HEK293 (cell line): ENCODE measurements around the gene FPGS.
A peak's percentile ranks its signal among the peaks of the same experiment; 100 is the strongest.

ENCODE experiments used
- CTCF ChIA-PET: fragments of 350-600 bp; formaldehyde crosslinking; extraction: SDS; loops from one replicate; lab custom pipeline; 2021; ENCODE audit warnings: antibody characterized with exemption; lab: Yijun Ruan, JAX
- POLR2A ChIA-PET: fragments of 300-600 bp; formaldehyde crosslinking; extraction: SDS; loops from one replicate; lab custom pipeline; 2020; ENCODE audit warnings: antibody characterized with exemption, inconsistent platforms; lab: Yijun Ruan, JAX
- H3K27ac ChIP-seq: fragments of 200-500 bp; sonication (Bioruptor generic); 2 replicates; pipeline ENCODE4 v1.5.1; 2014; ENCODE audit warnings: low read depth, low read length, control low read depth, inconsistent platforms; ENCODE audit errors: extremely low read depth
- H3K36me3 ChIP-seq, 2 experiments: fragments of 200-500 bp in 1 of 2; sonication (Bioruptor generic) in 1 of 2; 1 replicate in 1 of 2; 2 replicates in 1 of 2; pipeline ENCODE4 v1.5.1; 2014 to 2017; ENCODE audit warnings: inconsistent platforms in 2 of 2, low read length in 2 of 2; ENCODE audit not compliant: control insufficient read depth in 2 of 2, insufficient read depth in 1 of 2
- H3K4me1 ChIP-seq: fragments of 200-500 bp; sonication (Bioruptor generic); 2 replicates; pipeline ENCODE4 v1.5.1; 2014; ENCODE audit warnings: mild to moderate bottlenecking, low read length, inconsistent platforms; ENCODE audit not compliant: control insufficient read depth, insufficient read depth
- H3K4me3 ChIP-seq: 2 replicates; pipeline ENCODE4 v1.5.1; 2011; ENCODE audit warnings: low read depth, mild to moderate bottlenecking, control low read depth, low read length, moderate library complexity
- H3K9me3 ChIP-seq: fragments of 200-500 bp; sonication (Bioruptor generic); 2 replicates; pipeline ENCODE4 v1.5.1; 2014; ENCODE audit warnings: low read depth, low read length, inconsistent platforms; ENCODE audit not compliant: control insufficient read depth, insufficient read depth
- BCL11B ChIP-seq: fragments of 450-650 bp; formaldehyde crosslinking; IDR thresholded peaks from 2 replicates; pipeline ENCODE4 v1.5.1; 2016; ENCODE audit warnings: low read depth, missing biosample characterization, missing genetic modification characterization
- KLF1 ChIP-seq: fragments of 450-650 bp; formaldehyde crosslinking; IDR thresholded peaks from 2 replicates; pipeline ENCODE4 v1.5.1; 2016; ENCODE audit warnings: missing biosample characterization, missing genetic modification characterization
- KLF16 ChIP-seq: fragments of 450-650 bp; formaldehyde crosslinking; IDR thresholded peaks from 2 replicates; pipeline ENCODE4 v1.5.1; 2017; ENCODE audit warnings: missing biosample characterization, missing genetic modification characterization
- KLF8 ChIP-seq: fragments of 450-650 bp; formaldehyde crosslinking; IDR thresholded peaks from 2 replicates; pipeline ENCODE4 v1.5.1; 2016; ENCODE audit warnings: missing biosample characterization, missing genetic modification characterization
- OSR2 ChIP-seq: fragments of 450-650 bp; formaldehyde crosslinking; IDR thresholded peaks from 2 replicates; pipeline ENCODE4 v1.5.1; 2016; ENCODE audit warnings: missing biosample characterization, missing genetic modification characterization
- PRDM6 ChIP-seq: fragments of 450-650 bp; formaldehyde crosslinking; IDR thresholded peaks from 2 replicates; pipeline ENCODE4 v1.5.1; 2017; ENCODE audit warnings: missing biosample characterization, missing genetic modification characterization
- ZFHX2 ChIP-seq: fragments of 450-650 bp; formaldehyde crosslinking; conservative IDR thresholded peaks from 2 replicates; pipeline ENCODE4 v1.5.1; 2016; ENCODE audit warnings: missing biosample characterization, missing genetic modification characterization
- ZNF121 ChIP-seq: fragments of 450-650 bp; formaldehyde crosslinking; IDR thresholded peaks from 2 replicates; pipeline ENCODE4 v1.5.1; 2016; ENCODE audit warnings: missing biosample characterization, missing genetic modification characterization
- ZNF223 ChIP-seq: fragments of 450-650 bp; formaldehyde crosslinking; IDR thresholded peaks from 2 replicates; pipeline ENCODE4 v1.5.1; 2016; ENCODE audit warnings: missing biosample characterization, missing genetic modification characterization
- ZNF335 ChIP-seq: fragments of 450-650 bp; formaldehyde crosslinking; conservative IDR thresholded peaks from 2 replicates; pipeline ENCODE4 v1.5.1; 2016; ENCODE audit warnings: missing biosample characterization, missing genetic modification characterization
- ZNF341 ChIP-seq: fragments of 450-650 bp; formaldehyde crosslinking; IDR thresholded peaks from 2 replicates; pipeline ENCODE4; 2016; ENCODE audit warnings: low read depth, missing biosample characterization, missing genetic modification characterization
- ZNF391 ChIP-seq: fragments of 450-650 bp; formaldehyde crosslinking; IDR thresholded peaks from 2 replicates; pipeline ENCODE4 v1.5.1; 2016; ENCODE audit warnings: low read depth, missing biosample characterization, missing genetic modification characterization, borderline replicate concordance
- ZNF433 ChIP-seq: fragments of 450-650 bp; formaldehyde crosslinking; IDR thresholded peaks from 2 replicates; pipeline ENCODE4 v1.5.1; 2016; ENCODE audit warnings: missing biosample characterization, missing genetic modification characterization, low read depth
- ZNF555 ChIP-seq: fragments of 450-650 bp; formaldehyde crosslinking; conservative IDR thresholded peaks from 2 replicates; pipeline ENCODE4 v1.5.1; 2017; ENCODE audit warnings: missing biosample characterization, mild to moderate bottlenecking, missing genetic modification characterization, inconsistent platforms
- ZNF623 ChIP-seq: fragments of 450-650 bp; formaldehyde crosslinking; IDR thresholded peaks from 2 replicates; pipeline ENCODE4 v1.5.1; 2016; ENCODE audit warnings: missing biosample characterization, missing genetic modification characterization
- ZNF768 ChIP-seq: fragments of 450-650 bp; formaldehyde crosslinking; IDR thresholded peaks from 2 replicates; pipeline ENCODE4 v1.5.1; 2018; ENCODE audit warnings: missing biosample characterization, mild to moderate bottlenecking, missing genetic modification characterization
- TF ChIP-seq, protein P1 (sequence below): fragments of 450-650 bp; formaldehyde crosslinking; IDR thresholded peaks from 2 replicates; pipeline ENCODE4 v1.5.1; 2016; ENCODE audit warnings: missing biosample characterization, missing genetic modification characterization
- TF ChIP-seq, protein P2 (sequence below): fragments of 450-650 bp; IDR thresholded peaks from 2 replicates; pipeline ENCODE4 v1.5.1; 2018; ENCODE audit warnings: missing biosample characterization, missing genetic modification characterization
- TF ChIP-seq, protein P3 (sequence below): fragments of 450-650 bp; formaldehyde crosslinking; IDR thresholded peaks from 2 replicates; pipeline ENCODE4 v1.5.1; 2016; ENCODE audit warnings: missing biosample characterization, missing genetic modification characterization

The FPGS gene

DNA sequence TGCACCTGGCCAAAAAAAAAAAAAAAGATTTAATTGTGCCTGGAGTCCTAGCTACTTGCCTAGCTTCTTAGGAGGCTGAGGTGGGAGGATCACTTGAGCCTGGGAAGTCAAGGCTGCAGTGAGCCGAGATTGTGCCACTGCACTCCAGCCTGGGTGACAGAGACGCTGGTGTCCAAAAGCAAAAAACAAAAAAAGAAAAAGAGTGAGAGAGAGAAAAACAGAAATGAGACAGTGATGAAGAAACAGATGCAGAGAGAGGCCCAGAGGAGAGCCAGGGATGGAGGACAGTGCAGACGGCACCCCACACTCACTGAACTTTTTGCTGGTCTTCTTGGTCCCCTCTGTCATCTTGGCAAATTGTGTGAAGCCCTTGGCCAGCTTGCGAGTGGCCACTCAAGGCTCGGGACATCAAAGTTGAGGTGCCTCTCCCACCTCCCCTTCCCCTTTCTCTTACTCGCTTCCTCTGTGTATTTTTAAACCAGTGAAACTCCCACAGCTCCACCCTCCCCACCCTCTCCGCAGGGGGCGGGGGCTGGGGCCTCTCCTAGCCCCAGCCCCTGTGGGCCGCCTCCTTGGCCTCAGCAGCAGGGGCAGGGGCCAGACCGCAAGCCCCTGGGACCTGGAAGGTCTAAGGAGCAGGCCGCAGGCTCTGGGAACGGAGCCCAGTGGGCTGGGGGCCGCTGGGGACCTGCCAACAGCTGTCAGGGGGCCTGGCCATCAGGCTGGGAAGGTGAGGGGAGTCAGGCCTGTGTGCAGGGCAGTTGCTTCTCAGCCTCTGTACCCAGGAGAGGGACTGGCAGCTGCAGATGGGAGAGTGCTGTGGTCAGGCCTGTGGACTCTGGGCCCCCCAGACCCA lies 24.2 kb upstream of the FPGS start, which contains the start of gene SH2D3C:
Gene SH2D3C (minus strand): TSS at position 387 of the 856 bp plus-strand sequence. CDS start 39 bp downstream, at position 348.
- POLR2A ChIA-PET, result interaction anchor here (0.6 to 2.4 kb wide), 2 partner anchors 7 to 273 kb away, joined by 3 to 9 read pairs; no protein-coding TSS in a partner anchor
- CTCF ChIA-PET, result interaction anchor here (0.6 to 0.9 kb wide), 5 partner anchors 12 to 142 kb away, joined by 3 to 4 read pairs (median 3); no protein-coding TSS in a partner anchor
- no peak within 1 kb of the TSS for H3K27ac ChIP-seq
- no peak within 1 kb of the TSS for H3K4me3 ChIP-seq
- H3K9me3 ChIP-seq, result no peaks in the 10 kb centered on the region
- no peaks in the 10 kb centered on the region for H3K4me1 ChIP-seq
- H3K36me3 ChIP-seq, result no peaks in the 10 kb centered on the region
- TF ChIP-seq KLF1 (tag by site-specific recombination) (peak; percentile 69), OSR2 (tag by site-specific recombination) (no peak)
- TF ChIP-seq, protein P1, sequence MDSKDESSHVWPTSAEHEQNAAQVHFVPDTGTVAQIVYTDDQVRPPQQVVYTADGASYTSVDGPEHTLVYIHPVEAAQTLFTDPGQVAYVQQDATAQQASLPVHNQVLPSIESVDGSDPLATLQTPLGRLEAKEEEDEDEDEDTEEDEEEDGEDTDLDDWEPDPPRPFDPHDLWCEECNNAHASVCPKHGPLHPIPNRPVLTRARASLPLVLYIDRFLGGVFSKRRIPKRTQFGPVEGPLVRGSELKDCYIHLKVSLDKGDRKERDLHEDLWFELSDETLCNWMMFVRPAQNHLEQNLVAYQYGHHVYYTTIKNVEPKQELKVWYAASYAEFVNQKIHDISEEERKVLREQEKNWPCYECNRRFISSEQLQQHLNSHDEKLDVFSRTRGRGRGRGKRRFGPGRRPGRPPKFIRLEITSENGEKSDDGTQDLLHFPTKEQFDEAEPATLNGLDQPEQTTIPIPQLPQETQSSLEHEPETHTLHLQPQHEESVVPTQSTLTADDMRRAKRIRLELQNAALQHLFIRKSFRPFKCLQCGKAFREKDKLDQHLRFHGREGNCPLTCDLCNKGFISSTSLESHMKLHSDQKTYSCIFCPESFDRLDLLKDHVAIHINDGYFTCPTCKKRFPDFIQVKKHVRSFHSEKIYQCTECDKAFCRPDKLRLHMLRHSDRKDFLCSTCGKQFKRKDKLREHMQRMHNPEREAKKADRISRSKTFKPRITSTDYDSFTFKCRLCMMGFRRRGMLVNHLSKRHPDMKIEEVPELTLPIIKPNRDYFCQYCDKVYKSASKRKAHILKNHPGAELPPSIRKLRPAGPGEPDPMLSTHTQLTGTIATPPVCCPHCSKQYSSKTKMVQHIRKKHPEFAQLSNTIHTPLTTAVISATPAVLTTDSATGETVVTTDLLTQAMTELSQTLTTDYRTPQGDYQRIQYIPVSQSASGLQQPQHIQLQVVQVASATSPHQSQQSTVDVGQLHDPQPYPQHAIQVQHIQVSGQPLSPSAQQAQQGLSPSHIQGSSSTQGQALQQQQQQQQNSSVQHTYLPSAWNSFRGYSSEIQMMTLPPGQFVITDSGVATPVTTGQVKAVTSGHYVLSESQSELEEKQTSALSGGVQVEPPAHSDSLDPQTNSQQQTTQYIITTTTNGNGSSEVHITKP, result peak; percentile 68

DNA sequence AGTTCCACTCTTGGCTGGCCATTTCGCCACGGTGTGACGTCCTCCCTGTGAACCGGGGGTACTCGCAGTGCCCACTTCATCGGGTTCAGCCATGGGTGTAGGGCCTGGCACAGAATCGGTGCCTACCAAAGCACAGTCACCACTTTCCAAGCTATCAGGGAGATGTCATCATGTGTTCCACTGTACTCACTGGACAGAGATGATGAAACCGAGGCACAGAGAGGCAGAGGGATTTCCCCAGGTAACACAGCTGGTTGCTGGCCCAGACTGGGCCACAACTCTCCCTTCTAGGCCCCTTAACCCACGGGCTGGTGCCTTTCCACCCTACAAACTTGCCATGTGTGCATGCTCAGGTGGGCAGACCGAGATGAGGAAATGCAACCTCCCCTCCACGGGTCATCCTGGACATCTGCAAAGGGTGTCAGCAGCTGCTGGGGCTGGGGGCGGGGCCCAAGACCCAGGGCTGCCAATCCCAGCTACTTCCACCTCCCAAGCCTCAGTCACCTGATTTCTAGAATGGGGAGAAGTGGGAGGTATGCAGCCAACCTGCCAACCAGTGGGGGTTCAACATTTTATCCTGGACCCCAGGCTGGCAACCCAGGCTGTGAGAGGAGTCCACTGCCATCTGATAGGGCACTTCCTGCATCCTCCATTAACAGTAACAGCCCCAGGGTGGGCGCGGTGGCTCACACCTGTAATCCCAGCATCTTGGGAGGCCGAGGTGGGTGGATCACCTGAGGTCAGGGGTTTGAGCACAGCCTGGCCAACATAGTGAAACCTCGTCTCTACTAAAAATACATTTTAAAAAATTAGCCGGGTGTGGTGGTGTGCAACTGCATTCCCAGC lies 23.3 kb upstream of the FPGS start:
- TF ChIP-seq ZNF335, result no peak
- TF ChIP-seq ZNF768 (tag by site-specific recombination), result no peak
- no peak for TF ChIP-seq ZNF341 (tag by site-specific recombination)
- TF ChIP-seq ZNF555 (tag by site-specific recombination), result no peak
- TF ChIP-seq ZNF433 (tag by site-specific recombination), result no peak
- no peak for TF ChIP-seq ZNF391 (tag by site-specific recombination)
- no peak for TF ChIP-seq ZNF623 (tag by site-specific recombination)
- no peak for TF ChIP-seq KLF16
- no peak for TF ChIP-seq KLF8 (tag by site-specific recombination)
- TF ChIP-seq PRDM6 (tag by site-specific recombination), result no peak
- TF ChIP-seq, protein P2, sequence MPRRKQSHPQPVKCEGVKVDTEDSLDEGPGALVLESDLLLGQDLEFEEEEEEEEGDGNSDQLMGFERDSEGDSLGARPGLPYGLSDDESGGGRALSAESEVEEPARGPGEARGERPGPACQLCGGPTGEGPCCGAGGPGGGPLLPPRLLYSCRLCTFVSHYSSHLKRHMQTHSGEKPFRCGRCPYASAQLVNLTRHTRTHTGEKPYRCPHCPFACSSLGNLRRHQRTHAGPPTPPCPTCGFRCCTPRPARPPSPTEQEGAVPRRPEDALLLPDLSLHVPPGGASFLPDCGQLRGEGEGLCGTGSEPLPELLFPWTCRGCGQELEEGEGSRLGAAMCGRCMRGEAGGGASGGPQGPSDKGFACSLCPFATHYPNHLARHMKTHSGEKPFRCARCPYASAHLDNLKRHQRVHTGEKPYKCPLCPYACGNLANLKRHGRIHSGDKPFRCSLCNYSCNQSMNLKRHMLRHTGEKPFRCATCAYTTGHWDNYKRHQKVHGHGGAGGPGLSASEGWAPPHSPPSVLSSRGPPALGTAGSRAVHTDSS (tag by site-specific recombination), result no peak
- TF ChIP-seq, protein P3, sequence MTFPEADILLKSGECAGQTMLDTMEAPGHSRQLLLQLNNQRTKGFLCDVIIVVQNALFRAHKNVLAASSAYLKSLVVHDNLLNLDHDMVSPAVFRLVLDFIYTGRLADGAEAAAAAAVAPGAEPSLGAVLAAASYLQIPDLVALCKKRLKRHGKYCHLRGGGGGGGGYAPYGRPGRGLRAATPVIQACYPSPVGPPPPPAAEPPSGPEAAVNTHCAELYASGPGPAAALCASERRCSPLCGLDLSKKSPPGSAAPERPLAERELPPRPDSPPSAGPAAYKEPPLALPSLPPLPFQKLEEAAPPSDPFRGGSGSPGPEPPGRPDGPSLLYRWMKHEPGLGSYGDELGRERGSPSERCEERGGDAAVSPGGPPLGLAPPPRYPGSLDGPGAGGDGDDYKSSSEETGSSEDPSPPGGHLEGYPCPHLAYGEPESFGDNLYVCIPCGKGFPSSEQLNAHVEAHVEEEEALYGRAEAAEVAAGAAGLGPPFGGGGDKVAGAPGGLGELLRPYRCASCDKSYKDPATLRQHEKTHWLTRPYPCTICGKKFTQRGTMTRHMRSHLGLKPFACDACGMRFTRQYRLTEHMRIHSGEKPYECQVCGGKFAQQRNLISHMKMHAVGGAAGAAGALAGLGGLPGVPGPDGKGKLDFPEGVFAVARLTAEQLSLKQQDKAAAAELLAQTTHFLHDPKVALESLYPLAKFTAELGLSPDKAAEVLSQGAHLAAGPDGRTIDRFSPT (tag by site-specific recombination), result no peak
- TF ChIP-seq ZNF223 (tag by site-specific recombination), result no peak
- no peak for TF ChIP-seq ZFHX2
- no peak for TF ChIP-seq BCL11B (tag by site-specific recombination)
- TF ChIP-seq ZNF121 (tag by site-specific recombination), result no peak
- CTCF ChIA-PET, result interaction anchor here (0.6 to 0.9 kb wide), 3 partner anchors 39 to 142 kb away, joined by 3 read pairs; no protein-coding TSS in a partner anchor
- POLR2A ChIA-PET, result interaction anchor here (2.4 kb wide), 1 partner anchor 8 kb away, joined by 9 read pairs; no protein-coding TSS in a partner anchor
- H3K4me3 ChIP-seq, result no peak overlapping the region
- H3K27ac ChIP-seq, result no peak overlapping the region
- H3K9me3 ChIP-seq, result no peaks in the 10 kb centered on the region
- H3K4me1 ChIP-seq, result no peaks in the 10 kb centered on the region
- no peaks in the 10 kb centered on the region for H3K36me3 ChIP-seq
